Erythroblast (primary cell): ENCODE results near the gene AFDN.

Source experiments
- GATA1 ChIP-seq: IDR thresholded peaks from 2 replicates; pipeline ENCODE4 v1.6.1; 2011; ENCODE audit warnings: low read depth, mild to moderate bottlenecking, control low read depth, low read length, moderate library complexity
- POLR2A ChIP-seq: IDR thresholded peaks from 2 replicates; pipeline ENCODE4 v1.6.1; 2011; ENCODE audit warnings: mild to moderate bottlenecking, low read length

DNA sequence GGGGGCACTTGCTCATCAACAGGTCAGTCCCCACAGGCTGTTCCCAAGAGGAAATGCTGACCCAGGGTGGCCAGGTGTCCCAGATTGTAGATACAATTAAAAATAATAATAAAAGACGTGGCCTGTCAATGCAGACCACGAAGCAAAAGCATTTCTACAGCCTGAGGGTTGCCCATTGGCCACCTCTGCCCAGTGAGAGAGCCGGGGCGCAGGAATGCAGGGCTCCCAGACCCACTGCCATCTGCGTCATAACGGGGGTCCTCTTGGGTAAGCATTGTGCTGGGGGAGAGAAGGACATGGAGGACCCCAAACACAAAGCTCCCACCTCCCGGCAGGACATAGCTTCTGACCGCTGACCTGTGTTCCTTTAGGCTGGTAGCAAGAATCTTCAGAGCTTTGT, 22.9 kb upstream of the AFDN start:
- TF ChIP-seq POLR2A: no peak
- no peak for TF ChIP-seq GATA1
